Left ventricle myocardium inferior (tissue), 1 donor: ENCODE measurements around the gene HOXB6. TPM values are rescaled to one million over a fixed set of nuclear protein-coding genes. Genes with fewer than 3 reads are reported as not detected.

Experiments
- DNase-seq: peaks from one replicate; pipeline ENCODE4 v3.0.0-alpha.2; 2020
- H3K27ac ChIP-seq: fragments of 200-600 bp; replicated peaks from 2 replicates; pipeline ENCODE4 v1.8.0; 2021
- H3K27me3 ChIP-seq: fragments of 200-600 bp; 2 replicates; pipeline ENCODE4 v1.8.0; 2021; ENCODE audit warnings: low read depth
- H3K36me3 ChIP-seq: fragments of 200-600 bp; 2 replicates; pipeline ENCODE4 v1.8.0; 2021
- H3K4me1 ChIP-seq: fragments of 200-600 bp; 2 replicates; pipeline ENCODE4 v1.8.0; 2021
- H3K4me3 ChIP-seq: fragments of 200-600 bp; 2 replicates; pipeline ENCODE4 v1.8.0; 2021; ENCODE audit warnings: mild to moderate bottlenecking, moderate library complexity
- H3K9me3 ChIP-seq: fragments of 200-600 bp; replicated peaks from 2 replicates; pipeline ENCODE4 v1.8.0; 2021
- intact Hi-C: fragments of 100-400 bp; cut with micrococcal nuclease; formaldehyde crosslinking; loops from one replicate; pipeline ENCODE4 v1.11.0; 2022
- total RNA-seq: library from RNA; stranded (reverse); fragmentation: NEBNext Ultra II Directional; extraction: Animal tissue kit (Norgen Biotek cat#: 25700); gene quantifications from one replicate; pipeline ENCODE4 v1.2.1, GENCODE V29; 2021
- TF ChIP-seq, protein P1 (sequence below): fragments of 200-600 bp; IDR thresholded peaks from 2 replicates; pipeline ENCODE4 v1.8.0; 2021; ENCODE audit warnings: antibody characterized with exemption, mild to moderate bottlenecking, borderline replicate concordance
- donor health status: DM: no; HTN: yes; CAD: no; lungs with severe emphysema.

Gene HOXB6
- total RNA-seq, 1 donor from 2014 or later = 0.66 TPM

GRCh38 chr17:48564188-48565021 lies 40.4 kb downstream of the HOXB6 start:
- peak overlapping the region; percentile 66 for H3K27ac ChIP-seq
- H3K4me1 ChIP-seq = peaks cover 27% of the 10 kb centered on the region
- H3K9me3 ChIP-seq = no peaks in the 10 kb centered on the region
- no peak for DNase-seq
- TF ChIP-seq, protein P1, sequence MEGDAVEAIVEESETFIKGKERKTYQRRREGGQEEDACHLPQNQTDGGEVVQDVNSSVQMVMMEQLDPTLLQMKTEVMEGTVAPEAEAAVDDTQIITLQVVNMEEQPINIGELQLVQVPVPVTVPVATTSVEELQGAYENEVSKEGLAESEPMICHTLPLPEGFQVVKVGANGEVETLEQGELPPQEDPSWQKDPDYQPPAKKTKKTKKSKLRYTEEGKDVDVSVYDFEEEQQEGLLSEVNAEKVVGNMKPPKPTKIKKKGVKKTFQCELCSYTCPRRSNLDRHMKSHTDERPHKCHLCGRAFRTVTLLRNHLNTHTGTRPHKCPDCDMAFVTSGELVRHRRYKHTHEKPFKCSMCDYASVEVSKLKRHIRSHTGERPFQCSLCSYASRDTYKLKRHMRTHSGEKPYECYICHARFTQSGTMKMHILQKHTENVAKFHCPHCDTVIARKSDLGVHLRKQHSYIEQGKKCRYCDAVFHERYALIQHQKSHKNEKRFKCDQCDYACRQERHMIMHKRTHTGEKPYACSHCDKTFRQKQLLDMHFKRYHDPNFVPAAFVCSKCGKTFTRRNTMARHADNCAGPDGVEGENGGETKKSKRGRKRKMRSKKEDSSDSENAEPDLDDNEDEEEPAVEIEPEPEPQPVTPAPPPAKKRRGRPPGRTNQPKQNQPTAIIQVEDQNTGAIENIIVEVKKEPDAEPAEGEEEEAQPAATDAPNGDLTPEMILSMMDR = no peak
- peaks cover 99% of the 10 kb centered on the region for H3K27me3 ChIP-seq
- intact Hi-C loops = no loop called here
- peak overlapping the region; percentile 61 for H3K4me3 ChIP-seq
- no peaks in the 10 kb centered on the region for H3K36me3 ChIP-seq

GRCh38 chr17:48563867-48564187 lies 41.0 kb downstream of the HOXB6 start:
- Histone ChIP-seq H3K27me3 (peaks cover 99% of the 10 kb centered on the region), H3K4me1 (peaks cover 24% of the 10 kb centered on the region), H3K4me3 (peak overlapping the region; percentile 61), H3K9me3 (no peaks in the 10 kb centered on the region), H3K36me3 (no peaks in the 10 kb centered on the region), H3K27ac (peak overlapping the region; percentile 66)
- intact Hi-C loops = no loop called here
- TF ChIP-seq, protein P1 = no peak
- DNase-seq = no peak

DNA sequence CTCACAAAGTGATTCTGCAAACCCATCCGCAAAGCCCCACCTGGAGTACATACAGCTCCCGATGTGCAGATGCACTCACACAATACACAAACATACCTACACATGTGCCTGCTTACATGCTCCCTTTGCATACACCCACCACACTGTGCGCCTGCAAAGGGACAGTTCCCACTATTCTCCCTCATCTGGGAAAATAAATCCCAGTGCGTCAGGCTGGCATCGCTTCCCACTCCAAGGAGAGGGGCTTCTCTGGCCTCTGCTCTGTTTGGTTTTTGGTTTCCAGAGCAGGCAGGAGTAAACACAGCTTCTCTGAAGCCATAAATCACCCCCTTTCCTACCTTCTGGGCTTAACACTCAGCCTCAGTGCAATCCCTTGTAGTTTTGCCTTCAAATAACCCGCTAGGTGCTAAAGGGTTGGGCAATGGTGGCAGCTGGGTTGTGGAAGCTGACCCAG lies 41.4 kb downstream of the HOXB6 start:
- peaks cover 99% of the 10 kb centered on the region for H3K27me3 ChIP-seq
- TF ChIP-seq, protein P1 = no peak
- peaks cover 20% of the 10 kb centered on the region for H3K4me1 ChIP-seq
- DNase-seq = no peak
- no peaks in the 10 kb centered on the region for H3K9me3 ChIP-seq
- peak overlapping the region; percentile 61 for H3K4me3 ChIP-seq
- no peak overlapping the region for H3K27ac ChIP-seq
- intact Hi-C loops = no loop called here
- no peaks in the 10 kb centered on the region for H3K36me3 ChIP-seq

- Histone ChIP-seq H3K27ac (no peak overlapping the region), H3K27me3 (peaks cover 99% of the 10 kb centered on the region), H3K9me3 (no peaks in the 10 kb centered on the region), H3K36me3 (no peaks in the 10 kb centered on the region), H3K4me1 (peaks cover 20% of the 10 kb centered on the region), H3K4me3 (no peak overlapping the region)
- TF ChIP-seq, protein P1 = no peak
- DNase-seq = no peak
- intact Hi-C loops = no loop called here
These were observed 41.9 kb downstream of the HOXB6 start for GRCh38 chr17:48562934-48563333.

DNA sequence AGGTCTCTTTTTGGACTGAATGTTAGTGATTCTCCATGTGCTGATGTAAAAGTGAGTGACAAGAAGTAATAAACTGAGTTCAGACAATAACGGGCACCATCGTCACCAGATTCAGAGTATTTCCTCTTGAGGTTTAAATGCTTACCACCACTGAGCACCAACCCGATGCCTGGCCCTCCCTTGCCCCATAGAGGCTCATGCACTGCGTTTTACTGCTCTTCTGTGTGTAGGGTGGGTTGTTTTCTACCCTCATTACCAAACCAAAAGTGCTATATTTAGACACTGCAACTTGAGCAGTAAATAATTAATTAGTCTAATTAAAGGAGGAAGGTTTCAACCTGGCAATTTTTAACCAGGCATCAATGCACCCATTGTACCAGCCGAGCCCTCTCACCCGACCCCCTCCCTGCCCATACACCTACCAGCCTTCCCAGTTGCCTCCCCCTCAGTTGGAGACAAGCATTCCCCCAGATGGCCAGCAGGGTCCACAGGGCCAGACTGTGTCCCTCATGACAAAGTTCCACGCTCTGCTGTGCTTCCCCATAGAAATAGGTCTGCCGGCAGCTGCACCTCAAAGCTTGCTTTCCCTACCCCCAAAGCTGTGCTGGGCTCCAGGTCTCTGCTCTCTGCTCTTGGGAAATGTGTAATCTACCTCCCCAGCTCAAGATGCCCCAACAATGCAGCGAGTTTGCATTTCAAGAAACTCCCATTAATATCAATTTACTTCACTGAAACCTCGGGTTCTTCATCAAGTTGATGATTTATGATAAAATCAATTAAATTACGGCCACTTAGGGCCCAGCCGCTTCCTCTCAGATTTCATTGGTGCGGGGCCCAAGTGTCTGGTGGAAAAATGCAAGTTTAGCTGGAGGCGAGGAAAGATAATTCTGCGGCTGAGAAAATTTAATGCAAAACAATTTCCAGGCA lies 42.6 kb downstream of the HOXB6 start:
- TF ChIP-seq, protein P1 = peak; percentile 8
- Histone ChIP-seq H3K36me3 (no peaks in the 10 kb centered on the region), H3K4me1 (peaks cover 20% of the 10 kb centered on the region), H3K9me3 (no peaks in the 10 kb centered on the region), H3K4me3 (no peak overlapping the region), H3K27me3 (peaks cover 99% of the 10 kb centered on the region), H3K27ac (no peak overlapping the region)
- no peak for DNase-seq
- intact Hi-C loops = no loop called here
